HFF-Myc (cell line): ENCODE results near the gene CNIH1.

Experiments used
- DNase-seq: peaks from one replicate; pipeline ENCODE4 v3.0.0-alpha.2; 2011; ENCODE audit warnings: low read depth; ENCODE audit errors: extremely low read depth
- H3K4me3 ChIP-seq: replicated peaks from 2 replicates; pipeline ENCODE4 v1.5.1; 2011; ENCODE audit warnings: low read depth, mild to moderate bottlenecking, control low read depth, low read length
- CTCF ChIP-seq: IDR thresholded peaks from 2 replicates; pipeline ENCODE4 v1.5.1; 2012; ENCODE audit warnings: mild to moderate bottlenecking, low read depth, low read length, control low read depth; ENCODE audit errors: missing control alignments

Gene CNIH1

GRCh38 chr14:54478636-54479215, 37.6 kb upstream of the CNIH1 start:
- no peak for TF ChIP-seq CTCF
- no peak for DNase-seq
- H3K4me3 ChIP-seq: no peak overlapping the region

- DNase-seq: no peak
- no peak overlapping the region for H3K4me3 ChIP-seq
- TF ChIP-seq CTCF: no peak
These were observed 34.7 kb upstream of the CNIH1 start for GRCh38 chr14:54475911-54476310.

- no peak for TF ChIP-seq CTCF
- H3K4me3 ChIP-seq: no peak overlapping the region
- no peak for DNase-seq
These were observed 34.2 kb upstream of the CNIH1 start for GRCh38 chr14:54475187-54475899.

GRCh38 chr14:54474232-54474793, 33.1 kb upstream of the CNIH1 start:
- no peak for TF ChIP-seq CTCF
- H3K4me3 ChIP-seq: no peak overlapping the region
- DNase-seq: no peak

GRCh38 chr14:54472315-54472714, 31.1 kb upstream of the CNIH1 start:
- no peak for DNase-seq

GRCh38 chr14:54471641-54472040, 30.5 kb upstream of the CNIH1 start:
- no peak for DNase-seq
- no peak overlapping the region for H3K4me3 ChIP-seq
- TF ChIP-seq CTCF: no peak

More at GRCh38 chr14:54472315-54472714, 31.1 kb upstream of the CNIH1 start:
- TF ChIP-seq CTCF: no peak
- H3K4me3 ChIP-seq: no peak overlapping the region
